HG03097 (cell line): ENCODE data around the gene ZDHHC20.

Source experiments
- ATAC-seq: cut with Tn5 transposase; IDR thresholded peaks from one replicate; pipeline ENCODE4 v1.9.1; 2021; ENCODE audit not compliant: unreplicated experiment, low FRiP score

The ZDHHC20 gene

GRCh38 chr13:21364357-21364756 lies 94.7 kb downstream of the ZDHHC20 start:
- ATAC-seq = no peak

GRCh38 chr13:21362741-21363140 lies 96.4 kb downstream of the ZDHHC20 start:
- no peak for ATAC-seq

- no peak for ATAC-seq
These were observed 97.4 kb downstream of the ZDHHC20 start for GRCh38 chr13:21361706-21362105.

GRCh38 chr13:21361123-21361522 lies 98.0 kb downstream of the ZDHHC20 start:
- ATAC-seq = no peak

- no peak for ATAC-seq
These were observed 98.6 kb downstream of the ZDHHC20 start for GRCh38 chr13:21360463-21360862.

- no peak for ATAC-seq
These were observed 99.2 kb downstream of the ZDHHC20 start for GRCh38 chr13:21359855-21360254.

- no peak for ATAC-seq
These were observed 103.8 kb downstream of the ZDHHC20 start for GRCh38 chr13:21355304-21355703.

GRCh38 chr13:21354721-21355120 lies 104.4 kb downstream of the ZDHHC20 start:
- ATAC-seq = no peak

GRCh38 chr13:21348488-21349120 lies 110.5 kb downstream of the ZDHHC20 start:
- no peak for ATAC-seq

GRCh38 chr13:21347753-21348318 lies 111.3 kb downstream of the ZDHHC20 start:
- ATAC-seq = no peak

- ATAC-seq = no peak
These were observed 114.4 kb downstream of the ZDHHC20 start for GRCh38 chr13:21344662-21345176.

GRCh38 chr13:21343659-21344058 lies 115.4 kb downstream of the ZDHHC20 start:
- no peak for ATAC-seq

GRCh38 chr13:21342699-21343442 lies 116.2 kb downstream of the ZDHHC20 start:
- no peak for ATAC-seq

GRCh38 chr13:21341637-21342422 lies 117.3 kb downstream of the ZDHHC20 start:
- no peak for ATAC-seq

- ATAC-seq = no peak
These were observed 120.3 kb downstream of the ZDHHC20 start for GRCh38 chr13:21338639-21339278.

GRCh38 chr13:21338156-21338555 lies 120.9 kb downstream of the ZDHHC20 start:
- no peak for ATAC-seq

GRCh38 chr13:21336609-21337349 lies 122.3 kb downstream of the ZDHHC20 start:
- ATAC-seq = no peak

GRCh38 chr13:21333186-21333585 lies 125.9 kb downstream of the ZDHHC20 start:
- no peak for ATAC-seq

GRCh38 chr13:21330126-21330861 lies 128.8 kb downstream of the ZDHHC20 start:
- ATAC-seq = peak; percentile 82
